Activated CD4-positive, alpha-beta T cell treated with anti-CD3 and anti-CD28 coated beads, Interleukin-2, amount 50 U/mL, for 1 hour (primary cell): ENCODE data around the gene ATP8A2.
"Not testable (repeated sequence)": the region's sequence is repeated elsewhere in the genome, so short reads cannot be mapped to it uniquely, and the experiment has no call there.

Source experiments
- DNase-seq: peaks from one replicate; pipeline ENCODE4 v3.0.0-alpha.2; 2020

The ATP8A2 gene

DNA sequence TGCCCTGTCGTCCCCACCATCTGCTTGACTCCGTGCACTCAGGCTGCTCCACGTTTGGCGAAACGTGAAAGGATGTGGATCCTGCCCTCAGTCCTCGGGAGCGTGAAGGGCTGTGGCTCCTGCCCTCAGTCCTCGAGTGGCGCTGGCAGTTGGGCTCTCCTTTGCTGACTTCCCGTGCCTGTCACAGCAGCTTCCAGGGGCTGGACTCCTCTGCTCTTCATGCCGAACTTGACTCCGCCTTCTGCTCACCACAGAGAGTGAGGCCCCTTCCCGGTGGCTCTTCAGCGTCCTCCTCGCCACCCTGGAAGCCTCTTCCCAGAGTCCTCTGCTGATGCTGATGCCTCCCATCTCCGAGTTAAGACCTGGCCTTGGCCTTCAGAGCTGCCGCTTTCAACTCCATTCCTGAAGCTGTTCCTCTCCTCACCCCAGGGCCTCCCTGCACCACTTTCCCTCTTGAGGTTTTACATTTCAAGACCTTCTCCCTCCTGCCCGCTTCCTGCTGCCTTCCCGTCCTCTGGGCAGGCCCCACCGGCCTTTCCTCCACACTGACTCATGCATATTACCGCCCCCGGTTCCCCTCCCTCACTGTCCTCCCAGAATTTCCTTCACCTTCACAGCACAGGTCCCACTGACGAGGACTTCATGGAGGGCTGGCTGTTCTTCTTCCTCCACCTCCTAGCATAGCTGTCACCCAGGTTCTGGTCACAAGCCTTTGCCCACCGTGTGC lies 568.4 kb downstream of the ATP8A2 start:
- DNase-seq = no peak

DNA sequence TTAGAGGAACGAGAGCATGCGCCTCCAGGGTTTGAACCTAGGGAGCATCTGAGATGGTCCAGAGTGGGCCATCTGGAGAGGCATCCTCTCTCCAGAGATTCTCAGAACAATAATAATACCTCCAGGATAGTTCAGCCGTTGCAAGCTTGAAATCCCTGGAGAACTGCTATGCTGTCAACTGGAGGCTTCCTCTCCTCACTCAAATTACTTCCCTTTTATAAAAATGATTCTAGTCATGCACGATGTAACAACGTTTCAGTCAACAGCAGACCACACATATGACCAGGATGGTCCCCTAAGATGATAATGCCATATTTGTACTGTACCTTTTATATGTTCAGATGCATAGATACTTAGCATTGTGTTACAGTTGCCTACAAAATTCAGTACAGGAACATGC lies 571.3 kb downstream of the ATP8A2 start:
- no peak for DNase-seq

DNA sequence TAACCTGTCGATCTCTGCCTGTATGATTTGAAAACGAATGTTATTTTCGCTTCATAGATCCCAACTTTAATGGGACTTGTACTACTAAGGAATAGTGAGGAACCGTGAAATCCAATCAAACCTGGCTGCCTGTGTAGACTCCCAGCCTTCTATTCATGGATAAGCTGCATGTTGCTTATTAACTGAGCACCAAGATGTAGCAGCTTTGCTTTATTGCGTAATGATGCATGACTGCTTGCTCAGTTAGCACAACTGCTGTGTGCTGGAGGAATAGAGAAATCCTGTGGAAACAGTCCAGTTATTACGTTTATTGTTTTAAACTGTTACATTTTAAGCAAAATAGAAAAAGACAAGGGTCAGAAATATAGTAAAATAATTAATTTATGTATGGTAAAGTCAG lies 571.9 kb downstream of the ATP8A2 start:
- no peak for DNase-seq

DNA sequence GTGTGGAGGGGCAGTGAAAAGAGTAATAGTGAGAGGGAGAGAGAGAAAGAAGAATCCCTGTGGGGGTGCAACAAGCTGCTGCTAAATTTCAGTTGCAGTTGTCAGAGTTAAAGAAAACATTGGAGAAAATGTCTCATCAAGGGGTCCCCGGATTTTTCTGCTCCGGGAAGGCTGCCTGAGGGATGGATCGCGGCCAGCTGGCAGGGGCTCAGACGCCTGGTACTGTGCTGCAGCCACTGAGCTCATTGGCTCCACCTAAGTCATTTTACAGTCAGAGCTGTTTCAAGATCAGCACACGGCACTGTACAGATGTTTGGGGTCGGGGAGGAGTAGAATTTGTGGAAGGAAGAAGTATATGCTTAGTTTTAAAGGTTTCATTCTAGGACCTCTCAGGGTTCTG lies 573.8 kb downstream of the ATP8A2 start:
- no peak for DNase-seq

DNA sequence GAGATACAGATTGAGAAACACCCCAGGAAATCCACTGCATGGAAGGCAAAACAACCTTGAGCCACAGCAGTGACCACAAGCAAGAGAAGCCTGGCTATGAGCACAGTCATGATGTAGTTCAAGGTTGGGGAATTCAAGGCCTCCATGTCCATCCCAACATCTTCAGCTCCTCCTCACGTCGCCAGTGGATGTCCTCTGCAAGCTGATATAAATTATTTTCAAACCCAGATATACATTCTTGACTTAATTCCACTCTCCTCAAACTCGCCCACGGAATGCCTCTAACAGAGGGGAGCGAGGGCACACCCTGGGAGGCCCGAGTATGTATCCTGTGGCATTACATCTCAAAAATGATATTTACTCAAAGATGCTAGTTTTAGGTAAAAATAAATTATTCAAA lies 574.5 kb downstream of the ATP8A2 start:
- no peak for DNase-seq

DNA sequence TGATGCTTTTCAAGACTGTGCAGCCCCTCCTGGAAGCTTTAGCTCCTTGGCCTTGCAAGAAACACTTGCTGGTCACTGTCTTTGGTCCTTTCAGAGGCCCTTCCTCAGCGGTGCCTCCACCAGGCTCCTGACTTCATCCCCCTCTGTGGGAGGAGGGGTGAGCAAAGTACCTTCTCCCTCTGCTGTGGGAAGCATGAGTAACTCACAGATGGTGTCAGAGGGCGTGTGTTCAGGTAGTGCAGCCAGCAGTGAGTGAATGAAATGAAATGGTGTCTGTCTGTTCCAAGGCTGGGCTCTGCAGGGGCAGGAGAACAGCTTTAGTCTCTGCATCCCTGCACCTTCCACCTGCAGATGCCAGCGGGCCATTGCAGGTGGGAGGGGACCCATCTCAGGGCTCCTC lies 577.1 kb downstream of the ATP8A2 start:
- no peak for DNase-seq

DNA sequence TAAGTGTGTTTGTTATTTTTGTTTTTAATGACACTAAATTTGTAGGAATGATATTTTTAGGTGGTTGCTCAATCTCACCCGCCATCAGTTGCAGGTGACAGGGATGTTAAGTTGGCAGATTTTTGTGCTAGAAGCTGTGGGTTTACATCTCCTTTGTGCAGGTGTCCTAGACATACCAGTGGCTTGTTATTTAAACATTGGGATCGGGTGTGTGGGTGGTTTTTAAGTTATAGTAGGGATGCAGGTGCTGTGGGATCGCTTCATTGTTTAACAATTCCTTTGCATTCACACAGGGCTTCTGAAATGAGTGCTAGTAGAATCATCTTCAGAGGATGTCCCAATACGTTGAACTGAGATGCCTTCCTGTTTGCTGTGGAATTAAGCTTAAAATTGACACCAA lies 580.1 kb downstream of the ATP8A2 start:
- no peak for DNase-seq

DNA sequence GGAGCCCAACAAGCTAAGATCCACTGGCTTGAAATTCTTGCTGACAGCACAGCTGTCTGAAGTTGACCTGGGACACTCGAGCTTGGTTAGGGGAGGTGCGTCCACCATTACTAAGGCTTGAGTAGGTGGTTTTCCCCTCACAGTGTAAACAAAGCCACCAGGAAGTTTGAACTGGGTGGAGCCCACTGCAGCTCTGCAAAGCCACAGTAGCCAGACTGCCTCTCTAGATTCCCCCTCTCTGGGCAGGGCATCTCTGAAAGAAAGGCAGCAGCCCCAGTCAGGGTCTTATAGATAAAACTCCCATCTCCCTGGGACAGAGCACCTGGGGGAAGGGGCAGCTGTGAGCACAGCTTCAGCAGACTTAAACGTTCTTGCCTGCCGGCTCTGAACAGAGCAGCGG lies 582.3 kb downstream of the ATP8A2 start:
- DNase-seq = not testable (repeated sequence)

DNA sequence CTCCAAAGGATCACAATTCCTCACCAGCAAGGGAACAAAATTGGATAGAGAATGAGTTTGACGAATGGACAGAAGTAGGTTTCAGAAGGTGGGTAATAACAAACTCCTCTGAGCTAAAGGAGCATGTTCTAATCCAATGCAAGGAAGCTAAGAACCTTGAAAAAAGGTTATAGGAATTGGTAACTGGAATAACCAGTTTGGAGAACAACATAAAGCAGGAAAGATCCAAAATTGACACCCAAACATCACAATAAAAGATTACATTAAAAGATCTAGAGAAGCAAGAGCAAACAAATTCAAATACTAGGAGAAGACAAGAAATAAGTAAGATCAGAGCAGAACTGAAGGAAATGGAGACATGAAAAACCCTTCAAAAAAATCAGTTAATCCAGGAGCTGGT lies 583.2 kb downstream of the ATP8A2 start:
- DNase-seq = not testable (repeated sequence)

DNA sequence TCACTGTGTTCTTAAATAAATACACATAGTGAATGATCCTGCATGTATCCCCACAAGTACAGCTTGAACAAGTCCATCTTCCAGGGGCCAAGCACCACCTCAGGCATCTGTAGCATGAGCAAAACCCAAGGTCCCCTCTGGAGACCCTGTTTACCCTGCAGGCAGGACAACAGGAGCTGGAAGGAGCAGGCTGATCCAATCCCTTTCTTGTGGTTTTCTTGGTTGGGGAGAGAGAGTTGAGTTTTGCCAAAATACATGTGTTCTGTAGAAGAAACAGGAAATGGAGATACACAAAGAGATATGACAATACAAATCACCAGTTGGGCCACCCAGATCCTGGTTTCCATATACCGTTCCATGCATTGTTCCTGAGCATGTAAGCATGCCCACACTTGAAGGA lies 587.2 kb downstream of the ATP8A2 start:
- DNase-seq = no peak

DNA sequence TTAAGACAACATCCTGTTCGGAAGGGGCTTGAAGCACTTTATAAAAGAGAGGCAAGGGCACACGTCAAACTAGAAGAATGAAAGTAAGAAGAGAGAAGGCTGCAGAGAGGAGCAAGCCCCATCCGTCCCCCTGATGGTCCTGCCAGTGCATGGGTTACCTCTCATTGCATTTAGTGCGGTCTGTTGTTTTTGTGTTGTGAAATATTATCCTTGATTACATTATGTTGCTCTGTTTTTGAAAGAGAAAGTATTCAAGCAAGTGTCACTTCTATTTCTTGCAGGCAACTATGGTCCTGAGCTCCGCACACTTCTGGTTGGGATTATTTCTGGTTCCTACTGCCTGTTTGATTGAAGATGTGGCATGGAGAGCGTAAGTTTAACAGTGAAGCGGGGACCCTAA lies 589.5 kb downstream of the ATP8A2 start:
- DNase-seq = no peak

DNA sequence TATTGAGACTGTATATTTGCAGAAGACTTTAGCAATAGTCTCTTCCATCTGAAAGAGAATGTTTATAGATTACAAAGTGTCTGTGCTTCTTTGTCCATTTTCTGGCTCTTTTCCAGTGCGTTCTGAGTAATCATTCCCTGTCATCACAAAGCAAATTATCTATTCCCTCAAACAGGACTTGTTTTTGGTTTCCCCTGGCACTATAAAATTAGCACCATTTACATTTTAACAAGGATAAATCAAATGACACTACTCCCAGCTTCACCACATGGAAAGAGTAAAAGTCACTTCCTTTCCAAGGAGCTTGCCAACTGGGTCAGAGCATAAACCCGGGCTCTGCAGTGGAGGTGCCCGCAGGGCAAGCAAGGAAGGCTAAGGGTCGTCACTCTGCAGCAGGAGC lies 591.9 kb downstream of the ATP8A2 start:
- DNase-seq = no peak

DNA sequence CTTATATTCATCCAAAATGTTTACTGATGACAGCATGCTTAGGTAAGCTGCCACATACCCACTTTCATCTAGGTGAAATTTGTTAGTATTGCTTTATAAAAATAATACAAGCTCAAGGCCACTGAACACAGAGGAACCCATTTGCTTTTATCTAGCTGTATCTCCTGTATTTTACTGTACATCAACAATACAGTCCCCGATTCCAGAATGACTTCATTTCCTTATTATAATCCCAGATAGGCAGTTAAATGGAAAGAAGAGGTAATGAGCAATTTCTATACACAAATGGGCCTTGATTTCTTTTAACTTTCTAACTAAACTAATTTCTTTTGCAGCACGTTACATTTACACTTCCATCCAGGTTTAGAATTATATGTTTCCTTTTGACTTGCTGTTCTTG lies 593.8 kb downstream of the ATP8A2 start:
- no peak for DNase-seq

DNA sequence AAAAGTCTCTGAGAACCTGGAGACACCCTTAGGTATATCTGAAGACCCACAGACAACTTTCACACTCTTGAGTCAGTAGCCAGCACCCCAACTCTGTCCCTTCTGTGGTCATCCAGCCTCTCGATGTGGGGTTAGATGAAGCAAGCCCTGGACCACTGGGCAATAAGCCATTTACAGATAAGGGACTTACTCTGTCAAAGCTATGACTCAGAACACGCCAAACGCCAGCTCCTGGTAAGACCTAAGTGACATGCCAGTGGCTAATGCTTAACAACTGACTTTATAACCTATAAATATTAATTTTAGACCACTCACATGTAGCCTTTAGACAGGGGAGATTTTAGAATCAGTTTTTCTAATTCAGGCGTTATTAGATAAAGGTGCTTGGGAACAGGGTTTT lies 594.3 kb downstream of the ATP8A2 start:
- DNase-seq = no peak

DNA sequence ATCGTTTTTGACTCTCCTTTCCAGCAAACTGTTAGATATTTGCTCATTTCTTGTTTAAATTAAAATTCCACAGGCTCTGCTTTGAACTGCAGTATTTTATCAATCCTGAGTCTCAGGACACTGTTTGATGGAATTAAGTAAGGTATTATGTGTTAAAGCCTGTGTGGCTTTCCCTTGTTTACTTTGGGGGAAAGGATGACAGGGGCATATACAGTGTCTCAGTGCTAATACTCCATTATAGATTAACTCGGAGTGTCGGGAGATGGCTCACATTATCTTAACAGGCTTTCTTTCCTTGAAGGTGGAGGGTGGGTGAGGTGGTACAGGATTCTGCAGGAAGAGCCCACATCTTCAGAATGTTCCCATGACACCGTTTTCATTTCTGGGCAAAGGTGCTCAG lies 595.4 kb downstream of the ATP8A2 start:
- no peak for DNase-seq

DNA sequence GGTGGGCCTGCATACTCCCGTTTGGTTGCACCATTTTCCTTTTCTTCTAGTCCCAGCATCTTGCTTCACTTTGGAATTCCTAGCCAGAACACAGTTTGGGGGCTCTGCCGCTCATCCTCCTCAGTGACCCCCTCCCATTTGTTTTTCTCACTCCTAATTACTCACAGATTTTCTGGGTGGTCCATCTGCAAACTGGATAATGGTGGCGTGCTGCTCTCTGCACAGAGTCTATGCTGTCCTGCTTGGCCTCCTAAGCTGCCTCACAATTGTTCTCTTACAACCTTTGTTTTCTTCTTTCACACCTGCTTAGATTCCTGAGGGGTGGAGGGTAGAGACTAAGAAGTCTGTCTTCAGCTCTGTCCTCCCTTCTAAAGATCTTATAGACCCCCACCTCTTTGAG lies 599.3 kb downstream of the ATP8A2 start:
- DNase-seq = no peak

DNA sequence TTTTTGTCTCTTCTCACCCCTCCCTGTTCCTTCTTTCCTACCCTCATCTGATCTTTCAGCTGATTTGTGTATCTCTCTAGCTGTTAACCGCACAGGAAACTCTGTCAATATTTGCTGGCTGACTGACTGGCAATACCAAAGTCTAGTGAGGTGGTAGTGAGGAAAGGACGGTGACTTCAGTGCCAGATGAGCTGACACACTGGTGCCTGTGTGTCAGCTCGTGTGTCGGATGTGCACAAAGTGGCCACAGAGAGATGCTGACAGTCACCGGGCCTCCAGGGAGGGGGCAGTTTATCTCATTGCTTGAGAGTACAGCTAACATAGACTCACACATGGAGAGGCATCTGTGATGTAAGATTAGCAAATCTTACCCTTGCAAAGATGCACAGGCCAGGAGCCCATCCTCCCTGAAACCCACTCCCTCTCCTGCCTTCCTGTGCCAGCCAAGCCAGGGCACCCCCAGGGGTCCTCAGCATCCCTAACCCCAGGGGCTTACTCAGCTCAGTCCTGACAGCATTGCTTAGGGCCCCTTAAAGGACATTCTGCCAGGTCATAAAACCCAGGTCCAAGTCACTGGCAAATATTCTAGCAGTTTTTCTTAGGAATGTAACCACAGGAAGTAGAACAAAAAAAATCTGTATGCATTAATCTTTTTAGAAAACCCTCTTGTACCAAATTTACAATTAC lies 599.8 kb downstream of the ATP8A2 start:
- DNase-seq = peak; percentile 50

DNA sequence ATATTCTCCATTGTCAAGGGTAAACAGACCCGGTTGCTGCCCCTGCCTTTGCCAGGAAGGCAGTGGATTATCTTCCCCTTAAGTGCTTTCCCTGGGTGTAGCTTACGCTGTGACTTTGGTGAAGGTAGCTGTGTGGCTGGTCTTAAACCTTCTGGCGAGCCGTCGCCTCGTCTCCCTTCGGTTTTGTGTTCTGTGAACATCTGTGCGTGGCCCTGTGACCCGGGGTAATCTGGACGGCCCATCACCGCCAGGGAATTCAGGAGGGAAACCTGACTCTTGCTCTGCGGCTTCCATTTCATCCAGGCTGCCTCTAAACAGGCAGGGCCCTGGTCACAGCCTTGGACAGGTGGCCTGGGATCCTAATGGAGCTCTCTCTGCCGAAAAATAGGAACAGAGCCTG lies 601.3 kb downstream of the ATP8A2 start:
- DNase-seq = no peak

DNA sequence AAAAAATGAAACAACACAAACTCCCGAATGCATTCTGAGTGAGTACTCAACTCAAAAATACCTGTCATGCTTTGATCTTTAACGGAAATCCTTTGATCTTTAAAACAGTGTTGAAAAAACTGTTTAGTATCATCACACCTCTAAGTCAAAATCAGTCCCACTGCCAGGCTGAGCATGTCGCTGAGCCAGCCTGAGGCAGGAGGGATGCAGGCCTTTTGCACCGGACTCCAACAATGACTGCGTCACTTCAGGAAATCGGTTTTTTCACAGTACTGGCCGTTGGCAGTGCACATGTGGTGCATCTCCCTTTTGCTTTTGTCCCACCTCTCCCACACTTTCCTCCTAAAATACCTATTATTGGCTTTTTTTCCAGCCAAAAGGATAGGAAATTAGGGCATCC lies 601.8 kb downstream of the ATP8A2 start:
- no peak for DNase-seq

DNA sequence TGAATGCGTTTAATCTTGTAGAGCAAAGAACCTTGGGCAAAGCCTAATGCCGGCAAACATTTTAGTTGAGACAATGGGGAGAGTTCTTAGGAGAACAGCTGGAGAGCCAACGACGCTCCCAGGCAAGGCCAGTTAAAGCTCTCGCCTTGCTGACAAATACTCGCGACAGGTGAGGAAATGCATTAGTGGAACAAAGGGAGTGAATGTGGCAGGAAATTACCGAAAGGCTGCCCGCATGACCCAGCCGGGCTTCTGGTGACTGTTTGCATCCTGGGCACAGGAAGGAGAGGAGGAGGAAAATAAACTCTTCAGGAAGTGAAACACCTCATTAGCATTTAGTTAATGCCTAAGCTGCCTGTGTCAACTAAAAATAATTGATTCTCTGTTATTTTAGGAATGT lies 605.4 kb downstream of the ATP8A2 start:
- DNase-seq = no peak

DNA sequence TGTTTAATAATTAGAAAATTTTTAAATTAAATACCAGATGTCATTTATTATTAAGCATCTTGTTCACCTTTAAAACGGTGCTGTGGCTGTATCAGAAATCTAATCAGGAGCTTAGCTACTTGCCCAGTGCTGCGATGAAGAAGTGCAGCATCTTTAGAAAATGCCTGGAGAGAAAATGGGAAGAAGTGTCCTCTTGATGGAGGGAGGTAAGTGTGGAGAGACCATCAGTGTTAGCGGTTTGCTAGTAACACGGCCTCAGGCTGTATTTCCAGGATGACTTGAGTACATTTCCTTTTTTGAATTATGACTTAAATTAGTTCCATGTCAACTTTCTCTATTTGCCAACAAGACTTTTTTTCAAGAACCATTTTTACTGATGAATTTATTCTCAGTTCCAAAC lies 605.9 kb downstream of the ATP8A2 start:
- no peak for DNase-seq

DNA sequence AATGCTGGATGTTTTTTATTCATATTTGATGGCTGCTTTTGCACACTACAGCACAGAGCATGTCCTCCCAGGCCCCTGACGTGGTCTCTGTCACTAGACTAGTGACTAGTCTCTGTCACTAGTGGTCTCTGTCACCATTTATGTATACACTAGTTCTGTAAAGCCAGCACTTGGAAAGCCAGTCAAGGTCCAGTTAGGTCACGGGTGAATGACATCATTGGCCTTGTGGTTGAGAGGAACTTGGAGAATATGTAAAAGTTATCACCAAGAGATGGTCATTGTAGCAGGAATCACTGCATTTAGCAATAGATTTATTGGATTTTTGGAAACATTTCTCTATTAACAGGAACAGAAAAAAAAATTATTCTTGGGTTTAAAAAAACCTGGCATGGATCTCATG lies 607.2 kb downstream of the ATP8A2 start:
- no peak for DNase-seq

DNA sequence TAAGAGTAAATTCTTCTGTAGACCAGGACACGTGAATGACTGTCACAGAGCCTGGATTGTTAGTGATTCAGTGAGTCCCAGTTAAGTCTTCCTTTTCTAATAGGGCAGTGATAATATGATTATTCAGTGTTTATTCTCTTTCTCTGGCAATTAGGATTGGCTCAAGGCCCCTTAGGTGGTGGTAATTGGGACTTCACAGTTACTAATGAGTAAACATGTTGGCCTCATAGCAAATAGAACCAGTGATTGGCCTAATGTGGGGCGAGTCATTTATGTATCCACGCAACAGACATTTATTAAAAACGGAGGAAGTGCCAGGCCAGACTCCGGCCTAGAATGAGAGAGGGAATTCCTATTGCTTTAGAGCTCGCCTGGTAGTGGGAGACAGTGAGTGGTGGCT lies 607.6 kb downstream of the ATP8A2 start:
- DNase-seq = no peak

DNA sequence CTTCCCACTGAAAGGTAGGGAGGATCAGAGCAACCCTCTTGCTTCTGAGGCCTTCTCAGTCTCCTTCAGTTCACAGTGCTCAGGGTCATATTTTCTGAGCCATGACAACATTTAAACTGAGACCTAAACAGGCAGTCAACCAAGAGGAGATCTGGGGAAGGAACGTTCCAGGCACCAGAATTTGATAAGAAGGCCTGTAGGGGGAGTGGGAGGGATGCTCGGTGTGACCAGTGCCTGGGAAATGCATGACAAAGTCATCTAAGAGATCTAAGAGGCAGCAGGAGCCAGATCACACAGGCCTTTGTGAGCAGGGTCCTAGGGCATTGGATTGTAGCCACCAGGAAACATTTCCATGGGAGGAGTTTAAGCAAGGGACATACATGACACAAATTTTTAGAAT lies 608.5 kb downstream of the ATP8A2 start:
- no peak for DNase-seq

DNA sequence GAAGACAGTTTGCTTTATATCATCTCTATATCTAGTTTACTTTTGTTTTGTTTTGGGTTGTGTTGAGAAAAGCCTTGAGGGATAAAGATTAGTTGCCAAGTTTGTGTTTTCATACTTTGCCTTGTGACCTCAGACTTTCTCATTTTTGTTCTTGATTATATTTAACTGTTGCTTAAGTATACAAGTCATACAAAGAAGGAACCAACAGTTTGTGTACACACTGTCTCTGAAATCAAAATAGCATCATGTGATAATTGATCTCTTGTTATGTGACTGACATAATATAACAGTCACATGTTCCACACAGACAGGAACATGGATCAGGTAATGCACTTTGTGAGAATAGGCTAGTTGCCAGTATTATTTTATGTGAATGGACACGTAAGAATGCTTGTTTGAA lies 609.3 kb downstream of the ATP8A2 start:
- no peak for DNase-seq
